ENCODE results near the gene ITGAX. TPM values are rescaled to one million over a fixed set of nuclear protein-coding genes. Genes with fewer than 3 reads are reported as not detected.

Gene ITGAX
- total RNA-seq, 1 donor from 2014 or later, result not detected

- H3K4me3 Mint-ChIP-seq (ENCODE audit: unreplicated experiment), result no peak overlapping the region
- no peak overlapping the region for H3K27ac Mint-ChIP-seq (ENCODE audit: unreplicated experiment)
- DNase-seq (ENCODE audit: low spot score), result no peak
- H3K27me3 Mint-ChIP-seq (ENCODE audit: unreplicated experiment), result peaks cover 16% of the 10 kb centered on the region
- H3K9me3 Mint-ChIP-seq (ENCODE audit: unreplicated experiment), result peaks cover 6% of the 10 kb centered on the region
- no peaks in the 10 kb centered on the region for H3K4me1 Mint-ChIP-seq (ENCODE audit: unreplicated experiment)
- no peak for TF ChIP-seq CTCF (IDR thresholded peaks at IDR 0.05; ENCODE audit: unreplicated experiment)
- H3K36me3 Mint-ChIP-seq (ENCODE audit: low read depth, unreplicated experiment), result peaks cover 13% of the 10 kb centered on the region
Measured at GRCh38 chr16:31325171-31325570, 29.8 kb upstream of the ITGAX start.

- Mint-ChIP-seq H3K27ac (ENCODE audit: unreplicated experiment) (peak overlapping the region; percentile 11), H3K9me3 (ENCODE audit: unreplicated experiment) (peaks cover 4% of the 10 kb centered on the region), H3K4me3 (ENCODE audit: unreplicated experiment) (no peak overlapping the region), H3K36me3 (ENCODE audit: low read depth, unreplicated experiment) (peaks cover 11% of the 10 kb centered on the region), H3K4me1 (ENCODE audit: unreplicated experiment) (no peaks in the 10 kb centered on the region), H3K27me3 (ENCODE audit: unreplicated experiment) (peaks cover 31% of the 10 kb centered on the region)
- TF ChIP-seq CTCF (IDR thresholded peaks at IDR 0.05; ENCODE audit: unreplicated experiment), result no peak
- DNase-seq (ENCODE audit: low spot score), result no peak
Measured at GRCh38 chr16:31327646-31328225, 27.2 kb upstream of the ITGAX start.

GRCh38 chr16:31328322-31329052 lies 26.5 kb upstream of the ITGAX start:
- Mint-ChIP-seq H3K27ac (ENCODE audit: unreplicated experiment) (no peak overlapping the region), H3K36me3 (ENCODE audit: low read depth, unreplicated experiment) (peaks cover 8% of the 10 kb centered on the region), H3K9me3 (ENCODE audit: unreplicated experiment) (no peaks in the 10 kb centered on the region), H3K4me1 (ENCODE audit: unreplicated experiment) (no peaks in the 10 kb centered on the region), H3K27me3 (ENCODE audit: unreplicated experiment) (peaks cover 31% of the 10 kb centered on the region), H3K4me3 (ENCODE audit: unreplicated experiment) (no peak overlapping the region)
- TF ChIP-seq CTCF (IDR thresholded peaks at IDR 0.05; ENCODE audit: unreplicated experiment), result no peak
- DNase-seq (ENCODE audit: low spot score), result no peak

- no peak for DNase-seq (ENCODE audit: low spot score)
- peaks cover 8% of the 10 kb centered on the region for H3K36me3 Mint-ChIP-seq (ENCODE audit: low read depth, unreplicated experiment)
- TF ChIP-seq CTCF (IDR thresholded peaks at IDR 0.05; ENCODE audit: unreplicated experiment), result no peak
- no peaks in the 10 kb centered on the region for H3K4me1 Mint-ChIP-seq (ENCODE audit: unreplicated experiment)
- H3K27me3 Mint-ChIP-seq (ENCODE audit: unreplicated experiment), result peaks cover 31% of the 10 kb centered on the region
- H3K4me3 Mint-ChIP-seq (ENCODE audit: unreplicated experiment), result no peak overlapping the region
- no peak overlapping the region for H3K27ac Mint-ChIP-seq (ENCODE audit: unreplicated experiment)
- H3K9me3 Mint-ChIP-seq (ENCODE audit: unreplicated experiment), result no peaks in the 10 kb centered on the region
Measured at GRCh38 chr16:31329671-31330552, 25.1 kb upstream of the ITGAX start.

Measured in endothelial cell (in vitro differentiated cells).